Liver (tissue), 3 donors: Measurements from ENCODE around the gene LRIT1.

Experiments used
- GABPA ChIP-seq, 2 donors: IDR thresholded peaks in 1 of 2; conservative IDR thresholded peaks in 1 of 2; 2 replicates each; pipeline ENCODE4 v1.6.1; 2016; ENCODE audit warnings: antibody characterized with exemption in 2 of 2, mild to moderate bottlenecking in 1 of 2, moderate library complexity in 1 of 2
- JUND ChIP-seq, 2 donors: IDR thresholded peaks; 2 replicates each; pipeline ENCODE4 v1.6.1; 2016; ENCODE audit warnings: antibody characterized with exemption in 2 of 2
- RAD21 ChIP-seq, 2 donors: IDR thresholded peaks; 2 replicates each; pipeline ENCODE4 v1.6.1; 2016; ENCODE audit warnings: antibody characterized with exemption in 2 of 2, mild to moderate bottlenecking in 2 of 2
- TAF1 ChIP-seq: conservative IDR thresholded peaks from 2 replicates; pipeline ENCODE4 v1.6.1; 2016; ENCODE audit warnings: antibody characterized with exemption, mild to moderate bottlenecking
- YY1 ChIP-seq: IDR thresholded peaks from 2 replicates; pipeline ENCODE4 v1.6.1; 2016; ENCODE audit warnings: antibody characterized with exemption, mild to moderate bottlenecking
- TF ChIP-seq, protein P1 (sequence below): fragments of 150-350 bp; IDR thresholded peaks from 2 replicates; pipeline ENCODE4 v1.5.1; 2017; ENCODE audit warnings: improper control_type of control experiment, low read depth, low read length; ENCODE audit not compliant: missing input control
- TF ChIP-seq, protein P2 (sequence below): IDR thresholded peaks from 2 replicates; pipeline ENCODE4 v1.6.1; 2016; ENCODE audit warnings: antibody characterized with exemption
- TF ChIP-seq, protein P3 (sequence below): IDR thresholded peaks from 2 replicates; pipeline ENCODE4 v1.6.1; 2016; ENCODE audit warnings: antibody characterized with exemption
- donor health status: healthy.
- donor health status: healthy.

DNA sequence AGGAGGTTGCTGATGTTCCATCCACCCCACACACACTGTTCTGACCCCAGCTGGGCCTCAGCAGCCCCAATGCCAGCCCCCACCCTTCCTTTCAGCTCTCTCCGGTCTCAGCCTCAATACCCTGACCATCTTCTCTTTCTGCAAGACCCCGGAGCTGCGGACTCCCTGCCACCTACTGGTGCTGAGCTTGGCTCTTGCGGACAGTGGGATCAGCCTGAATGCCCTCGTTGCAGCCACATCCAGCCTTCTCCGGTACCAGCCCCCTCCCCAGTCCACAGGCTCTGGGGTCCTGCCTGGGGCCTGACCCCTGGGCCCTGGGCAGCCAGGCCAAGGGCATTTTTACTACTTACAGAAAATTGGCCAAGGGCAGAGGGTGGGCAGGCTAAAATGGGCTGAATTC lies 6.2 kb upstream of the LRIT1 start:
- TF ChIP-seq, protein P1, sequence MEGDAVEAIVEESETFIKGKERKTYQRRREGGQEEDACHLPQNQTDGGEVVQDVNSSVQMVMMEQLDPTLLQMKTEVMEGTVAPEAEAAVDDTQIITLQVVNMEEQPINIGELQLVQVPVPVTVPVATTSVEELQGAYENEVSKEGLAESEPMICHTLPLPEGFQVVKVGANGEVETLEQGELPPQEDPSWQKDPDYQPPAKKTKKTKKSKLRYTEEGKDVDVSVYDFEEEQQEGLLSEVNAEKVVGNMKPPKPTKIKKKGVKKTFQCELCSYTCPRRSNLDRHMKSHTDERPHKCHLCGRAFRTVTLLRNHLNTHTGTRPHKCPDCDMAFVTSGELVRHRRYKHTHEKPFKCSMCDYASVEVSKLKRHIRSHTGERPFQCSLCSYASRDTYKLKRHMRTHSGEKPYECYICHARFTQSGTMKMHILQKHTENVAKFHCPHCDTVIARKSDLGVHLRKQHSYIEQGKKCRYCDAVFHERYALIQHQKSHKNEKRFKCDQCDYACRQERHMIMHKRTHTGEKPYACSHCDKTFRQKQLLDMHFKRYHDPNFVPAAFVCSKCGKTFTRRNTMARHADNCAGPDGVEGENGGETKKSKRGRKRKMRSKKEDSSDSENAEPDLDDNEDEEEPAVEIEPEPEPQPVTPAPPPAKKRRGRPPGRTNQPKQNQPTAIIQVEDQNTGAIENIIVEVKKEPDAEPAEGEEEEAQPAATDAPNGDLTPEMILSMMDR: no peak
- TF ChIP-seq TAF1: no peak
- TF ChIP-seq YY1: no peak
- TF ChIP-seq, protein P2, sequence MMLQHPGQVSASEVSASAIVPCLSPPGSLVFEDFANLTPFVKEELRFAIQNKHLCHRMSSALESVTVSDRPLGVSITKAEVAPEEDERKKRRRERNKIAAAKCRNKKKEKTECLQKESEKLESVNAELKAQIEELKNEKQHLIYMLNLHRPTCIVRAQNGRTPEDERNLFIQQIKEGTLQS: no peak
- no peak for TF ChIP-seq RAD21 (IDR thresholded peaks at IDR 0.05)
- TF ChIP-seq JUND (IDR thresholded peaks at IDR 0.05): no peak
- TF ChIP-seq, protein P3, sequence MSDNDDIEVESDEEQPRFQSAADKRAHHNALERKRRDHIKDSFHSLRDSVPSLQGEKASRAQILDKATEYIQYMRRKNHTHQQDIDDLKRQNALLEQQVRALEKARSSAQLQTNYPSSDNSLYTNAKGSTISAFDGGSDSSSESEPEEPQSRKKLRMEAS: no peak
- TF ChIP-seq GABPA (IDR thresholded peaks at IDR 0.05 in 1 of 2, conservative IDR thresholded peaks at IDR 0.05 in 1 of 2): no peak
